Glutamatergic neuron (in vitro differentiated cells): ENCODE results near the gene RIMS3. TPM values are rescaled to one million over a fixed set of nuclear protein-coding genes. Genes with fewer than 3 reads are reported as not detected.
A peak's percentile ranks its signal among the peaks of the same experiment; 100 is the strongest.

Experiments used
- DNase-seq: peaks from one replicate; pipeline ENCODE4 v3.0.0; 2022
- H3K27ac Mint-ChIP-seq: one replicate; pipeline ENCODE4 v1.8.0; 2020; ENCODE audit warnings: mild to moderate bottlenecking, mixed read lengths, inconsistent platforms; ENCODE audit not compliant: unreplicated experiment
- H3K27me3 Mint-ChIP-seq: one replicate; pipeline ENCODE4 v1.8.0; 2020; ENCODE audit warnings: mild to moderate bottlenecking, moderate library complexity, mixed read lengths, inconsistent platforms; ENCODE audit not compliant: unreplicated experiment
- H3K36me3 Mint-ChIP-seq: one replicate; pipeline ENCODE4 v1.8.0; 2020; ENCODE audit warnings: mild to moderate bottlenecking, mixed read lengths, inconsistent platforms; ENCODE audit not compliant: unreplicated experiment
- H3K4me1 Mint-ChIP-seq: one replicate; pipeline ENCODE4 v1.8.0; 2020; ENCODE audit warnings: mild to moderate bottlenecking, low read depth, mixed read lengths, inconsistent platforms; ENCODE audit not compliant: unreplicated experiment
- H3K4me3 Mint-ChIP-seq: one replicate; pipeline ENCODE4 v1.8.0; 2020; ENCODE audit warnings: mild to moderate bottlenecking, mixed read lengths, inconsistent platforms; ENCODE audit not compliant: unreplicated experiment
- H3K9me3 Mint-ChIP-seq: one replicate; pipeline ENCODE4 v1.8.0; 2020; ENCODE audit warnings: mild to moderate bottlenecking, moderate library complexity, mixed read lengths, inconsistent platforms; ENCODE audit not compliant: unreplicated experiment
- total RNA-seq: library from RNA; stranded (reverse); fragmentation: NEBNext Ultra II Directional; extraction: Animal tissue kit (Norgen Biotek cat#: 25700); gene quantifications from one replicate; pipeline ENCODE4 v1.2.1, GENCODE V29; 2021; ENCODE audit not compliant: unreplicated experiment
- TF ChIP-seq, protein P1 (sequence below): fragments of 200-600 bp; sonication (generic); IDR thresholded peaks from one replicate; pipeline ENCODE4 v1.5.0; 2021; ENCODE audit not compliant: partially characterized antibody, unreplicated experiment

The RIMS3 gene
- total RNA-seq, 1 donor from 2014 or later = 126 TPM

DNA sequence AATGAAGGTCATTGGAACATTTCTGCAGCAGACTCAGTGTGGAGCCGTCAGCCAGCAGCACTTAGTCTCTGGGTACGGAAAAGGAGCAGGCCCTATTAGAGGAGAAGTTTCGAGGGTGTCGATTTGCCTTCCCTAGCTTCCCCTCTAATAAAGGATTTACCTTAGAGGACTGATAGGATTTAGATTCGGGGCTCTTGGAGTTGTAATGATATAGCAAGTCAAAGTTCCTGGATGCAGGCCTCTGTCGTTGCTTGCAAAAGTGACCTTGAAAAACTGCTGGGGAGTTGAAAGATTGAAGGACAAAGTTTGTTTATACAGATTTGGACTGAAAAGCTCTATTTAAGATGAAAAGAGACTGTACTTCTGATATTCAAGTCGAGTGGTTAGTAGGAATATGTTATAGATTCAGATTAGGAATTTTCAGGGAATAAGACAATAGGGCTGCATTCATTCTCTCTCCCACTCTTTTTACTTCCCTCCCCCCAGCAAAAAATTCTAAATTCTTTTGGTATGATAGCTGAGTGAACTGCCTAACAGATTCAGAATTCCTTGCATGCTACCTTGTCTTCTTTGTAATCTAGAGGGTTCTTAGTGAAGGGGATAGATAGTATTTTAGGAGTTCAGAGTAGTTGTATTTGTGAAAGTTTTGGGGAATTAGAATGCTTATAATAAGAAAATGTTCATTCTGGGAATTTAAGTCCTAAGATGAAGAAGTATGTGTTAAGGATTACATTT, 45.3 kb upstream of the RIMS3 start:
- TF ChIP-seq, protein P1, sequence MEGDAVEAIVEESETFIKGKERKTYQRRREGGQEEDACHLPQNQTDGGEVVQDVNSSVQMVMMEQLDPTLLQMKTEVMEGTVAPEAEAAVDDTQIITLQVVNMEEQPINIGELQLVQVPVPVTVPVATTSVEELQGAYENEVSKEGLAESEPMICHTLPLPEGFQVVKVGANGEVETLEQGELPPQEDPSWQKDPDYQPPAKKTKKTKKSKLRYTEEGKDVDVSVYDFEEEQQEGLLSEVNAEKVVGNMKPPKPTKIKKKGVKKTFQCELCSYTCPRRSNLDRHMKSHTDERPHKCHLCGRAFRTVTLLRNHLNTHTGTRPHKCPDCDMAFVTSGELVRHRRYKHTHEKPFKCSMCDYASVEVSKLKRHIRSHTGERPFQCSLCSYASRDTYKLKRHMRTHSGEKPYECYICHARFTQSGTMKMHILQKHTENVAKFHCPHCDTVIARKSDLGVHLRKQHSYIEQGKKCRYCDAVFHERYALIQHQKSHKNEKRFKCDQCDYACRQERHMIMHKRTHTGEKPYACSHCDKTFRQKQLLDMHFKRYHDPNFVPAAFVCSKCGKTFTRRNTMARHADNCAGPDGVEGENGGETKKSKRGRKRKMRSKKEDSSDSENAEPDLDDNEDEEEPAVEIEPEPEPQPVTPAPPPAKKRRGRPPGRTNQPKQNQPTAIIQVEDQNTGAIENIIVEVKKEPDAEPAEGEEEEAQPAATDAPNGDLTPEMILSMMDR = no peak
- H3K27ac Mint-ChIP-seq = peak overlapping the region; percentile 98
- no peak for DNase-seq

DNA sequence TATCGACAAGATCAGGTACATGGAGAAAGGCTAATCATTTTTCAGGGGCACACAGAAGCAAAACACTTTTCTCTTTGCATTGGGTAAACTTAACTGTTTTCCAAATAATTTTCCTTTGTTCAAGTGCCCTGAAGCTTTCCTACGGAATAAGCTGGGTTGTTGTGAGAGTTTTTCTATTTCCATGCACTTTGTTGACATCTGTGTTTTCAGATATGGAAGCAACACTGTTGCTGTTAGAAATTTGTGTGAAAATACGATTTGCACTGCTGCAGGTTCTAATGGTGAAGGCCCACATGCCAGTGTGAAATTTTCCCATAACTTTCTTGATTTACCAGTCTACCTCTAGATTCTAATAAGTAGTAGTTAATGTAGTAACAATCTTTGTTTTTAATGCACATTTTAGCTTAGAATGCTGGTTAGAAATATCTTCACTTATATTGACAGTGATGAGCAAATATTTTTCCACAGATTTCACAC, 44.4 kb upstream of the RIMS3 start:
- TF ChIP-seq, protein P1 = no peak
- H3K27ac Mint-ChIP-seq = peak overlapping the region; percentile 98
- H3K9me3 Mint-ChIP-seq = peaks cover 3% of the 10 kb centered on the region
- no peak for DNase-seq
- peaks cover 17% of the 10 kb centered on the region for H3K4me1 Mint-ChIP-seq
- H3K36me3 Mint-ChIP-seq = no peaks in the 10 kb centered on the region
- peaks cover 7% of the 10 kb centered on the region for H3K27me3 Mint-ChIP-seq
- H3K4me3 Mint-ChIP-seq = peak overlapping the region; percentile 97

More for the DNA sequence above, 45.3 kb upstream of the RIMS3 start:
- no peaks in the 10 kb centered on the region for H3K36me3 Mint-ChIP-seq
- peaks cover 7% of the 10 kb centered on the region for H3K27me3 Mint-ChIP-seq
- H3K9me3 Mint-ChIP-seq = peaks cover 3% of the 10 kb centered on the region
- peaks cover 17% of the 10 kb centered on the region for H3K4me1 Mint-ChIP-seq
- peak overlapping the region; percentile 97 for H3K4me3 Mint-ChIP-seq

DNA sequence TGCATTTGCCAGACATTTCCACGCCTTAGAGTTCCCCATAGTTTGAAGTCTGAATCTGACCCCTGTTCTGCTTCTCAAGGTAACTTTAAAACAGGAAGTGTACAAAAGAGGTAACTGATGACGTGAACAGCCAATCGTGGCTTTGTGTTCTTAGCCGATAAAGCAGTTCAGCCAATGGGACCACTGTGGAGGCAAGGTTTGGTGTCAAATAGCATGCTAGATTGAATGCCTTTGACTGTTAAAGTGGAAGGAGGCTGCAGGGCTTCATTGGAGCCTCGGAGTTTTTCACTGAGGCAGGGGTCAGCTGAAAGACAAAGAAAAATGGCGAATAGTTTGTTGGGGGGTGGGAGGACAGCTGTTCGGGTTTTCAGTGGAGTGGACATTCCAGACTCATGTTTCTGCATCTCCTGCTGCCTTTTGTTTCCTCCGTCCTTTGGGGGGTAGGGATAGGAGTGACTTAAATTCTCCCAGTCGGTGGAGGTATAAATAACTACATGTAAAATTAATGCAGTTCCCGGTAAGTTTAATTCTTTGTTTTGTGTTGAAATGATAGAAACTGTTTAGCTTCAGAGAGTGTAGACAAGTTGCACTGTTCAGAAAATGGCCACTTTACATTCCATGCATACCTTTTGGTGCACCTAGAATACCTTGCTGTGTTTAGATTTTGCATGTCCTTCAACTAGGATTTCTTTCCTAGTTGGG, 43.8 kb upstream of the RIMS3 start:
- peaks cover 17% of the 10 kb centered on the region for H3K4me1 Mint-ChIP-seq
- H3K27ac Mint-ChIP-seq = peak overlapping the region; percentile 98
- TF ChIP-seq, protein P1 = no peak
- H3K4me3 Mint-ChIP-seq = peak overlapping the region; percentile 97
- no peaks in the 10 kb centered on the region for H3K36me3 Mint-ChIP-seq
- peaks cover 3% of the 10 kb centered on the region for H3K9me3 Mint-ChIP-seq
- DNase-seq = peak; percentile 60
- H3K27me3 Mint-ChIP-seq = peaks cover 7% of the 10 kb centered on the region

DNA sequence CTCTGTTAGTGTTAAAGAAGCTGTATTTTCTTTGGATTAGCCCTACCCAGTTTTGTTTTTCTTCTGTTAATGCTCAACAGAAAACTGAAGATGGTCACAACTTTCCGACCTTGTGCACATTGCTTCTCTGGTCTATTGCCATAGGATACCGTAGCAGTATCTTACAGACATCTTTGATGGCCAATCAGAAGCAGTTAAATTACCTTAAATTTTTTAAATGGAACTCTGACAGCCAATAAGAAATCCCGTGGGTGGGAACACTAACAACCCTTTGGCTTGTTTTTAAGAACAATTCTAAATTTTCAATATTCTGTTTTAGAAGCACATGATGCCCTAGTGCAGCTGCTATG, 43.2 kb upstream of the RIMS3 start:
- DNase-seq = no peak
- peak overlapping the region; percentile 98 for H3K27ac Mint-ChIP-seq
- no peaks in the 10 kb centered on the region for H3K36me3 Mint-ChIP-seq
- peaks cover 5% of the 10 kb centered on the region for H3K9me3 Mint-ChIP-seq
- TF ChIP-seq, protein P1 = no peak
- H3K4me3 Mint-ChIP-seq = peak overlapping the region; percentile 97
- peaks cover 17% of the 10 kb centered on the region for H3K4me1 Mint-ChIP-seq
- H3K27me3 Mint-ChIP-seq = peaks cover 6% of the 10 kb centered on the region

DNA sequence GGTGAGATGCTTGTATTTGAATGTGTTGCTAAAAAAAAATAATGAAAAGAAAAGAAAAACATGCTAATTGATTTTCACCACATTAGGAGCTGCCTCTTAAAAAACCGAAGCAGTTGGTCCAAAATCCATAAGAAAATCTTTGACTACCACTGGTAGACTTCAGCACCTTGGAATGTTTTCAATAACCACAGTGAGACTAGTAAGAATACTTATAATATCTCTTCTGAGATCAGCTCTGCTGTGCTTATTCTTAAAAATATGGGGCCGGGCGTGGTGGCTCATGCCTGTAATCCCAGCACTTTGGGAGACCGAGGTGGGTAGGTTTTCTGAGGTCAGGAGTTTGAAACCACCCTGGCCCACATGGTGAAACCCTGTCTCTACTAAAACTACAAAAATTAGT, 41.1 kb upstream of the RIMS3 start:
- TF ChIP-seq, protein P1 = no peak
- H3K27me3 Mint-ChIP-seq = peaks cover 5% of the 10 kb centered on the region
- no peak for DNase-seq
- H3K27ac Mint-ChIP-seq = no peak overlapping the region
- no peaks in the 10 kb centered on the region for H3K36me3 Mint-ChIP-seq
- peaks cover 5% of the 10 kb centered on the region for H3K9me3 Mint-ChIP-seq
- peaks cover 15% of the 10 kb centered on the region for H3K4me1 Mint-ChIP-seq
- no peak overlapping the region for H3K4me3 Mint-ChIP-seq
